ENCODE results near the gene PLXNB2.

PLXNB2 gene

GRCh38 chr22:50316114-50317065 lies 8.9 kb upstream of the PLXNB2 start:
- TF ChIP-seq ZFX (IDR thresholded peaks at IDR 0.05) (no peak), CTCF (conservative IDR thresholded peaks at IDR 0.05) (no peak)
- H3K27ac ChIP-seq = no peak overlapping the region

GRCh38 chr22:50315289-50316113 lies 8.1 kb upstream of the PLXNB2 start:
- H3K27ac ChIP-seq = no peak overlapping the region
- TF ChIP-seq CTCF (conservative IDR thresholded peaks at IDR 0.05) (no peak), ZFX (IDR thresholded peaks at IDR 0.05) (no peak)

GRCh38 chr22:50314455-50315288 lies 7.2 kb upstream of the PLXNB2 start:
- H3K27ac ChIP-seq = peak overlapping the region; percentile 6; the same call in 1 of the 2 replicates
- no peak for TF ChIP-seq ZFX (IDR thresholded peaks at IDR 0.05)
- TF ChIP-seq CTCF (conservative IDR thresholded peaks at IDR 0.05) = no peak

GRCh38 chr22:50314081-50314454 lies 6.6 kb upstream of the PLXNB2 start:
- H3K27ac ChIP-seq = peak overlapping the region; percentile 6; the same call in 1 of the 2 replicates
- TF ChIP-seq ZFX (IDR thresholded peaks at IDR 0.05) (no peak), CTCF (conservative IDR thresholded peaks at IDR 0.05) (no peak)

GRCh38 chr22:50313600-50313999 lies 6.2 kb upstream of the PLXNB2 start:
- no peak for TF ChIP-seq CTCF (conservative IDR thresholded peaks at IDR 0.05)
- TF ChIP-seq ZFX (IDR thresholded peaks at IDR 0.05) = no peak
- H3K27ac ChIP-seq = no peak overlapping the region; the same call in 1 of the 2 replicates

GRCh38 chr22:50313021-50313420 lies 5.6 kb upstream of the PLXNB2 start:
- no peak for TF ChIP-seq ZFX (IDR thresholded peaks at IDR 0.05)
- no peak for TF ChIP-seq CTCF (conservative IDR thresholded peaks at IDR 0.05)
- no peak overlapping the region for H3K27ac ChIP-seq
